ENCODE measurements around the gene RXFP2.

DNA sequence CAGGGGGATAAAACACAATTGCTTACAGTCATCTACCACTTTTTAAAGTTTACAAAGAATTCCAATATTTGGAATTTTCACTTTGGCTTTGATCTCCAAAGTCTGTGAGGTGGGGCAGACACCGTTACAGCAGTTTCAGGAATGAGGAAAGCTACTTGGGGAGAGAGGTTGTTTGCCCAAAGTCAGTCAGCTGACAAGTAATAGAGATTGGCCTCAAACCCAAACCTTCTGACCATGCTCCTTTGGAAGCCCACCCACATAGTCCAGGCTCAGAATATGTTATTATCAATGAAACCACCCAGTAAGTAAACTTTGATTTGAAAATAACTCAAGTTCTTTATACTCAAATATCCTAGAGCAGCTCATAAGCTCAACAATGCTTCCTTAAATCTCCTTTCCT, 29.0 kb downstream of the RXFP2 start:
- TF ChIP-seq, protein P1, sequence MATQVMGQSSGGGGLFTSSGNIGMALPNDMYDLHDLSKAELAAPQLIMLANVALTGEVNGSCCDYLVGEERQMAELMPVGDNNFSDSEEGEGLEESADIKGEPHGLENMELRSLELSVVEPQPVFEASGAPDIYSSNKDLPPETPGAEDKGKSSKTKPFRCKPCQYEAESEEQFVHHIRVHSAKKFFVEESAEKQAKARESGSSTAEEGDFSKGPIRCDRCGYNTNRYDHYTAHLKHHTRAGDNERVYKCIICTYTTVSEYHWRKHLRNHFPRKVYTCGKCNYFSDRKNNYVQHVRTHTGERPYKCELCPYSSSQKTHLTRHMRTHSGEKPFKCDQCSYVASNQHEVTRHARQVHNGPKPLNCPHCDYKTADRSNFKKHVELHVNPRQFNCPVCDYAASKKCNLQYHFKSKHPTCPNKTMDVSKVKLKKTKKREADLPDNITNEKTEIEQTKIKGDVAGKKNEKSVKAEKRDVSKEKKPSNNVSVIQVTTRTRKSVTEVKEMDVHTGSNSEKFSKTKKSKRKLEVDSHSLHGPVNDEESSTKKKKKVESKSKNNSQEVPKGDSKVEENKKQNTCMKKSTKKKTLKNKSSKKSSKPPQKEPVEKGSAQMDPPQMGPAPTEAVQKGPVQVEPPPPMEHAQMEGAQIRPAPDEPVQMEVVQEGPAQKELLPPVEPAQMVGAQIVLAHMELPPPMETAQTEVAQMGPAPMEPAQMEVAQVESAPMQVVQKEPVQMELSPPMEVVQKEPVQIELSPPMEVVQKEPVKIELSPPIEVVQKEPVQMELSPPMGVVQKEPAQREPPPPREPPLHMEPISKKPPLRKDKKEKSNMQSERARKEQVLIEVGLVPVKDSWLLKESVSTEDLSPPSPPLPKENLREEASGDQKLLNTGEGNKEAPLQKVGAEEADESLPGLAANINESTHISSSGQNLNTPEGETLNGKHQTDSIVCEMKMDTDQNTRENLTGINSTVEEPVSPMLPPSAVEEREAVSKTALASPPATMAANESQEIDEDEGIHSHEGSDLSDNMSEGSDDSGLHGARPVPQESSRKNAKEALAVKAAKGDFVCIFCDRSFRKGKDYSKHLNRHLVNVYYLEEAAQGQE (IDR thresholded peaks at IDR 0.05; ENCODE audit: low read depth, low read length) = no peak
- TF ChIP-seq POLR2AphosphoS5 (IDR thresholded peaks at IDR 0.05; ENCODE audit: low read depth, low read length) (no peak), MAX (IDR thresholded peaks at IDR 0.05; ENCODE audit: low read depth) (no peak), CHD2 (IDR thresholded peaks at IDR 0.05; ENCODE audit: low read length, partially characterized antibody) (no peak), YY1 (IDR thresholded peaks at IDR 0.05; ENCODE audit: low read depth) (no peak), RFX5 (IDR thresholded peaks at IDR 0.05; ENCODE audit: low read length) (no peak)
- TF ChIP-seq, protein P2, sequence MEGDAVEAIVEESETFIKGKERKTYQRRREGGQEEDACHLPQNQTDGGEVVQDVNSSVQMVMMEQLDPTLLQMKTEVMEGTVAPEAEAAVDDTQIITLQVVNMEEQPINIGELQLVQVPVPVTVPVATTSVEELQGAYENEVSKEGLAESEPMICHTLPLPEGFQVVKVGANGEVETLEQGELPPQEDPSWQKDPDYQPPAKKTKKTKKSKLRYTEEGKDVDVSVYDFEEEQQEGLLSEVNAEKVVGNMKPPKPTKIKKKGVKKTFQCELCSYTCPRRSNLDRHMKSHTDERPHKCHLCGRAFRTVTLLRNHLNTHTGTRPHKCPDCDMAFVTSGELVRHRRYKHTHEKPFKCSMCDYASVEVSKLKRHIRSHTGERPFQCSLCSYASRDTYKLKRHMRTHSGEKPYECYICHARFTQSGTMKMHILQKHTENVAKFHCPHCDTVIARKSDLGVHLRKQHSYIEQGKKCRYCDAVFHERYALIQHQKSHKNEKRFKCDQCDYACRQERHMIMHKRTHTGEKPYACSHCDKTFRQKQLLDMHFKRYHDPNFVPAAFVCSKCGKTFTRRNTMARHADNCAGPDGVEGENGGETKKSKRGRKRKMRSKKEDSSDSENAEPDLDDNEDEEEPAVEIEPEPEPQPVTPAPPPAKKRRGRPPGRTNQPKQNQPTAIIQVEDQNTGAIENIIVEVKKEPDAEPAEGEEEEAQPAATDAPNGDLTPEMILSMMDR (IDR thresholded peaks at IDR 0.05) = no peak

Data from SK-N-SH (cell line).